Upper lobe of left lung (tissue), 4 donors: ENCODE measurements around the gene SAMD3.

Experiments used
- POLR2AphosphoS5 ChIP-seq, 2 donors: sonication (generic); formaldehyde crosslinking; IDR thresholded peaks; one replicate each; pipeline ENCODE4 v1.5.1; 2017; ENCODE audit warnings: antibody characterized with exemption in 2 of 2
- TF ChIP-seq, protein P1 (sequence below), 6 experiments: fragments of 450-650 bp in 4 of 6; fragments of 200-600 bp in 2 of 6; sonication (generic) in 2 of 6; IDR thresholded peaks; one replicate each; pipeline ENCODE4 v1.5.1; 2016 to 2019; ENCODE audit warnings: antibody characterized with exemption in 6 of 6

DNA sequence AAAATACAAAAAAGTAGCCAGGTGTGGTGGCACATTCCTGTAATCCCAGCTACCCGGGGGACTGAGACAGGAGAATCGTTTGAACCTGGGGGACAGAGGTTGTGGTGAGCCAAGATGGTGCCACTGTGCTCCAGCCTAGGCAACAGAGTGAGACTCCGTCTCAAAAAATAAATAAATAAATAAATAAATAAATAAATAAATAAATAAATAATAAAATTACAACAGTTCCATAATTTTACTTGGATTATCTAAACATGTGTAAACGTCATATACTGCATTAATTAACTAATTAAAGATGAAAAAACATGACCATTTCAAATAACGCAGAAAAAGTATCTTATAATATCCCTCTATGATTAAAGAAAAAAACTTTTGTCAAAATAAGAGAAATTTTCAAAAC is 65.8 kb downstream of the SAMD3 start:
- TF ChIP-seq, protein P1, sequence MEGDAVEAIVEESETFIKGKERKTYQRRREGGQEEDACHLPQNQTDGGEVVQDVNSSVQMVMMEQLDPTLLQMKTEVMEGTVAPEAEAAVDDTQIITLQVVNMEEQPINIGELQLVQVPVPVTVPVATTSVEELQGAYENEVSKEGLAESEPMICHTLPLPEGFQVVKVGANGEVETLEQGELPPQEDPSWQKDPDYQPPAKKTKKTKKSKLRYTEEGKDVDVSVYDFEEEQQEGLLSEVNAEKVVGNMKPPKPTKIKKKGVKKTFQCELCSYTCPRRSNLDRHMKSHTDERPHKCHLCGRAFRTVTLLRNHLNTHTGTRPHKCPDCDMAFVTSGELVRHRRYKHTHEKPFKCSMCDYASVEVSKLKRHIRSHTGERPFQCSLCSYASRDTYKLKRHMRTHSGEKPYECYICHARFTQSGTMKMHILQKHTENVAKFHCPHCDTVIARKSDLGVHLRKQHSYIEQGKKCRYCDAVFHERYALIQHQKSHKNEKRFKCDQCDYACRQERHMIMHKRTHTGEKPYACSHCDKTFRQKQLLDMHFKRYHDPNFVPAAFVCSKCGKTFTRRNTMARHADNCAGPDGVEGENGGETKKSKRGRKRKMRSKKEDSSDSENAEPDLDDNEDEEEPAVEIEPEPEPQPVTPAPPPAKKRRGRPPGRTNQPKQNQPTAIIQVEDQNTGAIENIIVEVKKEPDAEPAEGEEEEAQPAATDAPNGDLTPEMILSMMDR (IDR thresholded peaks at IDR 0.05) = no peak
- TF ChIP-seq POLR2AphosphoS5 (IDR thresholded peaks at IDR 0.05) = no peak
